CD8-positive, alpha-beta memory T cell (primary cell): ENCODE data around the gene FSTL4. TPM values are rescaled to one million over a fixed set of nuclear protein-coding genes. Genes with fewer than 3 reads are reported as not detected.

Experiments
- CTCF ChIA-PET: fragments of 350-600 bp; sonication (Branson Sonifier 250); formaldehyde crosslinking; loops from one replicate; lab custom pipeline; 2021; ENCODE audit warnings: antibody characterized with exemption; lab: Charles Lee
- POLR2A ChIA-PET: fragments of 350-600 bp; sonication (Branson Sonifier 250); formaldehyde crosslinking; loops from one replicate; lab custom pipeline; 2021; ENCODE audit warnings: antibody characterized with exemption; lab: Charles Lee
- DNase-seq, 5 donors: peaks; one replicate each; pipeline versions ENCODE4 v3.0.0 to v3.0.0-alpha.2; 2020 to 2022; ENCODE audit warnings: mixed read lengths in 1 of 5
- H3K27ac ChIP-seq: one replicate; pipeline ENCODE4 v1.7.0; 2013; ENCODE audit warnings: low read depth, mild to moderate bottlenecking, low read length, moderate library complexity
- H3K27me3 ChIP-seq: 2 replicates; pipeline ENCODE4 v1.7.0; 2013; ENCODE audit warnings: low read length, mild to moderate bottlenecking; ENCODE audit not compliant: insufficient read depth, poor library complexity, severe bottlenecking
- H3K36me3 ChIP-seq: 2 replicates; pipeline ENCODE4 v1.7.0; 2013; ENCODE audit warnings: mild to moderate bottlenecking, low read length, moderate library complexity; ENCODE audit not compliant: insufficient read depth
- H3K4me1 ChIP-seq: 2 replicates; pipeline ENCODE4 v1.7.0; 2013; ENCODE audit warnings: mild to moderate bottlenecking, low read length, moderate library complexity; ENCODE audit not compliant: insufficient read depth
- H3K4me3 ChIP-seq: 2 replicates; pipeline ENCODE4 v1.7.0; 2013; ENCODE audit warnings: mild to moderate bottlenecking, low read length
- H3K9me3 ChIP-seq: 2 replicates; pipeline ENCODE4 v1.7.0; 2013; ENCODE audit warnings: mild to moderate bottlenecking, low read length
- H3K27ac Mint-ChIP-seq, 8 donors: one replicate each; pipeline ENCODE4 v1.8.0; 2020 to 2021; ENCODE audit warnings: mixed read lengths in 8 of 8, mild to moderate bottlenecking in 6 of 8, inconsistent platforms in 3 of 8, moderate library complexity in 3 of 8
- H3K27me3 Mint-ChIP-seq, 2 donors: one replicate each; pipeline ENCODE4 v1.8.0; 2020 to 2021; ENCODE audit warnings: mixed read lengths in 2 of 2, mild to moderate bottlenecking in 1 of 2, moderate library complexity in 1 of 2
- H3K36me3 Mint-ChIP-seq, 3 donors: one replicate each; pipeline ENCODE4 v1.8.0; 2020 to 2021; ENCODE audit warnings: mixed read lengths in 3 of 3, inconsistent platforms in 1 of 3, mild to moderate bottlenecking in 1 of 3
- H3K4me1 Mint-ChIP-seq, 3 donors: one replicate each; pipeline ENCODE4 v1.8.0; 2020 to 2021; ENCODE audit warnings: mixed read lengths in 3 of 3, inconsistent platforms in 1 of 3, mild to moderate bottlenecking in 1 of 3
- H3K4me3 Mint-ChIP-seq, 7 donors: one replicate each; pipeline ENCODE4 v1.8.0; 2020 to 2021; ENCODE audit warnings: mixed read lengths in 7 of 7, mild to moderate bottlenecking in 6 of 7, moderate library complexity in 4 of 7, inconsistent platforms in 2 of 7
- H3K9me3 Mint-ChIP-seq, 5 donors: one replicate each; pipeline ENCODE4 v1.8.0; 2020 to 2022; ENCODE audit warnings: mixed read lengths in 5 of 5, mild to moderate bottlenecking in 3 of 5, moderate library complexity in 2 of 5, inconsistent platforms in 1 of 5
- polyA plus RNA-seq: library from polyadenylated mRNA; unstranded; fragments of 300-500 nt; fragmentation: Illumina TruSeq; gene quantifications from one replicate; pipeline ENCODE4 v1.2.3, GENCODE V29; 2021
- total RNA-seq, 2 experiments: library from RNA; stranded (reverse); gene quantifications; one replicate each; pipeline ENCODE4 v1.2.3, GENCODE V29; 2021

The FSTL4 gene
- total and polyA plus RNA-seq, 3 experiments from 2014 or later: 0.33 TPM; not detected in 2

DNA sequence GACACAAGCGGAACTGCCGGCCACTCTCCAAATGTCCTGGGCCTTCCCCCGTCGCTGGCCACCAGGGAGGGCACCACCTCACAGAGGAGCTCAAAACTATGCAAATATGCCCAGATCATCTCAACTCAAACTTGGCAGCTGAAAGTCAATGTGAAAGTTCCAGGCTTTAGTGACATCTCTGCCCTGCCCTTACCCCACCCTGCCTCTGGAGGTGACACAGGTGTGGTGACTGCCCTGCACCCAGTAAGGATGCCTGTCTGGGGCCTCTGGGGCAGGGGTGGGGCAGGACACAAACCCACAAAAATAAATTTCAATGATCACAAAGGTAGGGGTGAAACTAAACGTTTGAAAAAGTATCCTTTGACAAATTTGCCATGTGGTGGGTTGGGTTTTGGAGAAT, 347.1 kb downstream of the FSTL4 start:
- CTCF ChIA-PET: no interaction called here
- Mint-ChIP-seq H3K36me3 (no peaks in the 10 kb centered on the region), H3K27me3 (peaks cover 3 to 17% of the 10 kb centered on the region in 2 donors), H3K9me3 (no peaks in the 10 kb centered on the region), H3K4me3 (no peak overlapping the region), H3K4me1 (no peaks in the 10 kb centered on the region), H3K27ac (no peak overlapping the region)
- Histone ChIP-seq H3K4me1 (no peaks in the 10 kb centered on the region), H3K27me3 (no peaks in the 10 kb centered on the region), H3K36me3 (no peaks in the 10 kb centered on the region), H3K9me3 (no peaks in the 10 kb centered on the region), H3K4me3 (no peak overlapping the region), H3K27ac (no peak overlapping the region)
- POLR2A ChIA-PET: no interaction called here
- DNase-seq: no peak

DNA sequence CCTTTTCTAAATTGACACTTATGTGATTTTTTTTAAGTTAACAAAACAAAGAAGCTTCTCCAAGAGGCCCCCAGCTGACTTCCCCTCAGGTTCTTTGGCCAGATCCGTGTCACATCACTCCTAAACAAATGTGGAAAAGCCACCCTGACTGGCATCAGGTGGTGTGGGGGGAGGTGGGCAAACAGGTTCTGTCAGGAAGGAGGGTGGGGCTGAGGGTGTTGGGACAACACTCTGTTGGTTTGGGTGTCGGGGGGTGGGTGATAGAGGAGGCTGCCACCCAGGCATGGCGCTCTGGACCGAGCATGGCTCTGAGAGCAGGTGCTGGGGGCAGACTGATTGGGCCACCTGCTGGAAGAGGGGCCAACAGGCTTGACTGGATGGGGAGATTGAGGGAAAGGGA, 349.7 kb downstream of the FSTL4 start:
- Histone ChIP-seq H3K36me3 (no peaks in the 10 kb centered on the region), H3K9me3 (no peaks in the 10 kb centered on the region), H3K4me3 (no peak overlapping the region), H3K27ac (no peak overlapping the region), H3K4me1 (peaks cover 7% of the 10 kb centered on the region), H3K27me3 (no peaks in the 10 kb centered on the region)
- Mint-ChIP-seq H3K4me1 (peaks cover 4 to 6% (median 6%) of the 10 kb centered on the region in 3 donors), H3K27ac (no peak overlapping the region), H3K36me3 (no peaks in the 10 kb centered on the region), H3K9me3 (no peaks in the 10 kb centered on the region), H3K27me3 (peaks cover 5 to 17% of the 10 kb centered on the region in 2 donors), H3K4me3 (no peak overlapping the region)
- ChIA-PET POLR2A (no interaction called here), CTCF (interaction anchor here (1.5 kb wide), 1 partner anchor 24 kb away, joined by 3 read pairs; no protein-coding TSS in a partner anchor)
- no peak for DNase-seq

DNA sequence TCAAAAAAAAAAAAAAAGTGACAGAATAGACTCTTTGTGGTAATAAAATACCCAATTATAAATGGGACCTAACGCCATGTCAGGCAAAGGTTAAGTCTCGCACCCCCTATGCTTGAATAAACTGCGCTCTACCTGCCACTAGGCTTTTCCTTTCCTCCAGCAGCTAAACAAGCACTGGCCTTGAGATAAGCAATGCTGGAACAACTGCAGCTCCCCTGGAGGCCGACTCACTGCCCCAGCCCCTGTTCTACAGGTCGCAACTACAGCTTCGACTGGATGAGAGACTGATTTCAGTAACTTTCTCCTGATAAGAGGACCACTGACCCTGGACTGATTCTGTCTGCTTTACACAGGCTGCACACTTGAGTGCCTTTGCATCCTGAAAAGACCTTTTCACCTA, 350.3 kb downstream of the FSTL4 start:
- H3K4me1 ChIP-seq: peaks cover 7% of the 10 kb centered on the region
- CTCF ChIA-PET: interaction anchor here (1.5 kb wide), 1 partner anchor 25 kb away, joined by 3 read pairs; no protein-coding TSS in a partner anchor
- Mint-ChIP-seq H3K27ac (no peak overlapping the region), H3K9me3 (no peaks in the 10 kb centered on the region), H3K4me1 (peaks cover 4 to 6% (median 6%) of the 10 kb centered on the region in 3 donors), H3K4me3 (no peak overlapping the region), H3K36me3 (no peaks in the 10 kb centered on the region), H3K27me3 (peaks cover 2 to 17% of the 10 kb centered on the region in 2 donors)
- H3K36me3 ChIP-seq: no peaks in the 10 kb centered on the region
- H3K4me3 ChIP-seq: no peak overlapping the region
- no peak overlapping the region for H3K27ac ChIP-seq
- POLR2A ChIA-PET: no interaction called here
- no peaks in the 10 kb centered on the region for H3K27me3 ChIP-seq
- no peak for DNase-seq
- no peaks in the 10 kb centered on the region for H3K9me3 ChIP-seq

DNA sequence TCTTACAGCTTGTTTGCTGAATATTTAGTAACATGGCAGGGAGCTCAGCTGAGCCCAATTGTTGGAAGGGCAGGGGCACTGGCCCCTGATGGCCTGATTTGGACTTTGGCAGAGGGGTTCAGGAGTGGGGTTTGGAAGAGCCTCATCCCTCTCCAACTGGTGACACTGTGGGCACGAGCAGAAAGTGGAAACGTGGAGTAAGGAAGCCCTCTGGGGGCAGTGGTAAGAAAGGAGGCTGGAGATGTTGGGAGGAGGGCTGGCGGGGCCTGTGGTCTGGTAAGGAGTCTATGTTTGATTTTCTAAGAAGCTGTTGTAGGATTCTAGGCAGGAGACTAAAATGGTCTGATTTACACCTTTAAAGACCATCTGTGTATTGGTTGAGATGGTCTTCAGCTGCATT, 351.6 kb downstream of the FSTL4 start:
- H3K9me3 Mint-ChIP-seq: no peaks in the 10 kb centered on the region
- peaks cover 4 to 6% (median 6%) of the 10 kb centered on the region in 3 donors for H3K4me1 Mint-ChIP-seq
- no peak for DNase-seq
- ChIA-PET CTCF (interaction anchor here (0.7 to 1.2 kb wide), 2 partner anchors 12 to 150 kb away, joined by 3 read pairs; no protein-coding TSS in a partner anchor), POLR2A (no interaction called here)
- no peak overlapping the region for H3K4me3 Mint-ChIP-seq
- peaks cover 7% of the 10 kb centered on the region for H3K4me1 ChIP-seq
- no peaks in the 10 kb centered on the region for H3K27me3 ChIP-seq
- H3K9me3 ChIP-seq: no peaks in the 10 kb centered on the region
- no peaks in the 10 kb centered on the region for H3K36me3 Mint-ChIP-seq
- no peak overlapping the region for H3K27ac ChIP-seq
- no peak overlapping the region for H3K4me3 ChIP-seq
- H3K36me3 ChIP-seq: no peaks in the 10 kb centered on the region
- H3K27me3 Mint-ChIP-seq: peaks cover 2 to 17% of the 10 kb centered on the region in 2 donors
- H3K27ac Mint-ChIP-seq: no peak overlapping the region

DNA sequence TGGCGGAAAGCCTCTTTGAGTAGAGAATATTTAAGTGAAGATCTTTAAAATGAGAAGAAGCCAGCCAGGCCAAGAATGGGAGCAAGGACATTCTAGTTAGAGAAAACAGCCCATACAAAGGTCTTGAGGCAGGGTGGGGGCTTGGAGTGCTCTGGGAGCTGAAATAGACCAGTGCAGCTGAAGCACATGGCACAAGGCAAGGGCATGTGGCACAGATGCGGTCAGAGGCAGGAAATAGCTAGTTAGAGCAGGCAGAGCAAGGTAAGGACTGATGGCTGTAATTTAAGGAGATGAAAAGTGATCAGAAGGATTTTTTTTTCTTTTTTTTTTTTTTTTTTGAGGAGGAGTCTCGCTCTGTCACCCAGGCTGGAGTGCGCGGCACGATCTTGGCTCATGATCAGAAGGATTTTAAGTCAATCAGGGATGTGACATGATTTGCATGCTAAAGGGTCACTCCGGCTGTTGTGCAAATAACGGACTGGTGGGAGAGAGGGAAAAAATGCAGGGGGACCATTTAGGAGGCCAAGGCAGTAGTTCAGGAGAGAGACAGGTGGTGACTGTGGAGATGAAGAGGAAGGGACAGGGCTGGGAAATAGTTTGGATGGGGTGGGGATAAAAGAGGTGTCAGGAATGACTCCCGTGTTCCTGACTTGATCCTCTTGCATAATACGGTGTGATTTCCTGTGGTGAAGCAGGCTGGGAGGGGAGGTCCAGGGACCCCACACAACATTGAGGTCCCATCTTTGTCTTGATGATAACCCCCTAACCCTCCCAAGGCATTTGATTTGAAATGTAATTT, 352.9 kb downstream of the FSTL4 start:
- no peaks in the 10 kb centered on the region for H3K36me3 ChIP-seq
- POLR2A ChIA-PET: no interaction called here
- Mint-ChIP-seq H3K9me3 (no peaks in the 10 kb centered on the region), H3K27me3 (peaks cover 5 to 17% of the 10 kb centered on the region in 2 donors), H3K4me1 (peaks cover 4 to 6% (median 6%) of the 10 kb centered on the region in 3 donors), H3K4me3 (no peak overlapping the region), H3K36me3 (no peaks in the 10 kb centered on the region), H3K27ac (peak overlapping the region in 1 of 8 donors; percentile 66)
- no peak overlapping the region for H3K4me3 ChIP-seq
- peak in 1 of 5 donors; percentile 38 for DNase-seq
- peaks cover 7% of the 10 kb centered on the region for H3K4me1 ChIP-seq
- CTCF ChIA-PET: interaction anchor here (0.7 to 1.4 kb wide), 2 partner anchors 13 to 148 kb away, joined by 3 to 4 read pairs; no protein-coding TSS in a partner anchor
- H3K9me3 ChIP-seq: no peaks in the 10 kb centered on the region
- H3K27ac ChIP-seq: no peak overlapping the region
- H3K27me3 ChIP-seq: no peaks in the 10 kb centered on the region

DNA sequence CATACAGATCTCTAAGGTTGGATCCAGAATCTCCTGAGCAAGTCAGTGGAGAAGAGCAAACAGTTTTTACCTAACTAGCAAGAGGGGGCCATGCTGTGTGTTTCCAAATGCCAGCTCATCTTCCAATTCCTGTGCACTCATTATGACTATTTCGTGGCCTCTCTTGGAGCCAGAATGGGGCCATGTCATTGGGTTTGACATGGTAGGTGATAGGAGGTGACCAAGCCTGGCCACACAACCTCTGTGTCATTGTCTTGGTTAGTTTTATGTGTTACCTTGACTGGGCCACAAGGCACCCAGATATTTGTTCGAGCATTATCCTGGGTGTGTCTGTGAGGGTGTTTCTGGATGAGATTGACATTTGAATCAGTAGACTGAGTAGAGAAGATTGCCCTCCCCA, 354.4 kb downstream of the FSTL4 start:
- POLR2A ChIA-PET: no interaction called here
- H3K4me3 Mint-ChIP-seq: no peak overlapping the region
- no peaks in the 10 kb centered on the region for H3K27me3 ChIP-seq
- H3K27ac ChIP-seq: no peak overlapping the region
- no peaks in the 10 kb centered on the region for H3K36me3 ChIP-seq
- CTCF ChIA-PET: no interaction called here
- peaks cover 7% of the 10 kb centered on the region for H3K4me1 ChIP-seq
- no peaks in the 10 kb centered on the region for H3K36me3 Mint-ChIP-seq
- no peaks in the 10 kb centered on the region for H3K9me3 Mint-ChIP-seq
- no peak overlapping the region for H3K27ac Mint-ChIP-seq
- H3K4me3 ChIP-seq: no peak overlapping the region
- H3K27me3 Mint-ChIP-seq: peaks cover 5 to 9% of the 10 kb centered on the region in 2 donors
- no peak for DNase-seq
- H3K4me1 Mint-ChIP-seq: peaks cover 4 to 6% (median 6%) of the 10 kb centered on the region in 3 donors
- H3K9me3 ChIP-seq: no peaks in the 10 kb centered on the region

DNA sequence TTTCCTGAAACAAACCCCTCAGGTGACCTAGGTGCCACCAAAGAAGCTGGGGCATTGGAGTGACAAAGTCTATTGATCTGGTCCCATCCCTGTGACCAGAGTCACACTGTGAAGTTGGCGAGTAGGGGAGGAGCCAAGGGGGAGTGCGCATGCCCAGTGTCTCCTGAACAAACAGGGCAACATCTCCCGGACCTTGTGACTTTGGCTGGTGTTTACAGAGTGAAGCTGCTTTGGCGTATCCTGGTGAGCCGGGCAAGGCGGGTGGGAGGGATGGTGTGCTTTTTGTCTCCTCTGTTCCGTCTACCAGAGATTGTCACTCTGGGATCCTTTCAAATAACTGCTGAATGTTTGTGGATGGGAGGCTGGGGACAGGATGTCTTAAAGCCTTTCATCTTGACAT, 356.1 kb downstream of the FSTL4 start:
- CTCF ChIA-PET: no interaction called here

DNA sequence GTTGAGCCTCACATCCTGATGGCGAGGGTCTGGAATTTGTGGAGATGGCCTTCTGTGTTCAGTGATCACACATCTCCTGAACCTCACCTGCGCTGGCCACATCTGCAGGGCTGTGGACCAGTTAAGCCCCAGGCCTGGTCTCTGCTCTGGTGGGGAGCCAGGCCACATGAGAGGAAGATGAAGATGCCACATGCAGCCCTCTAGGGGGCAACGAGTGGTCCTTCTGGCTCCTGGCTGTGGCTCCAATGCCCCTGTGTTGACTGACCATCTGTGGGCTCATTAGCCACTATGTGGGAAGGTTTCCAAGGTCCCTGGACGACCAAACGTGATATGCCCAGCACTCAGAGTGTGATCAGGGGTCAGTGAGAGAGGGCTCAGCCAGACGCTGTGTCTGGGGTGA, 357.5 kb downstream of the FSTL4 start:
- no peaks in the 10 kb centered on the region for H3K27me3 ChIP-seq
- H3K27ac Mint-ChIP-seq: peak overlapping the region in 1 of 8 donors; percentile 51
- no peak overlapping the region for H3K4me3 ChIP-seq
- H3K27me3 Mint-ChIP-seq: peaks cover 3 to 11% of the 10 kb centered on the region in 2 donors
- no peaks in the 10 kb centered on the region for H3K9me3 Mint-ChIP-seq
- peaks cover 4% of the 10 kb centered on the region for H3K4me1 ChIP-seq
- ChIA-PET CTCF (no interaction called here), POLR2A (no interaction called here)
- no peaks in the 10 kb centered on the region for H3K36me3 Mint-ChIP-seq
- no peak overlapping the region for H3K4me3 Mint-ChIP-seq
- peaks cover 4 to 6% (median 6%) of the 10 kb centered on the region in 3 donors for H3K4me1 Mint-ChIP-seq
- no peak for DNase-seq
- no peaks in the 10 kb centered on the region for H3K9me3 ChIP-seq
- no peaks in the 10 kb centered on the region for H3K36me3 ChIP-seq
- no peak overlapping the region for H3K27ac ChIP-seq

More for the DNA sequence above, 356.1 kb downstream of the FSTL4 start:
- H3K27ac ChIP-seq: no peak overlapping the region
- H3K36me3 ChIP-seq: no peaks in the 10 kb centered on the region
- peaks cover 0 to 11% of the 10 kb centered on the region in 2 donors for H3K27me3 Mint-ChIP-seq
- no peaks in the 10 kb centered on the region for H3K9me3 ChIP-seq
- H3K9me3 Mint-ChIP-seq: no peaks in the 10 kb centered on the region
- DNase-seq: no peak
- H3K4me3 Mint-ChIP-seq: no peak overlapping the region
- no peak overlapping the region for H3K27ac Mint-ChIP-seq
- POLR2A ChIA-PET: interaction anchor here (0.6 kb wide), 1 partner anchor 85 kb away, joined by 6 read pairs; no protein-coding TSS in a partner anchor
- no peaks in the 10 kb centered on the region for H3K36me3 Mint-ChIP-seq
- peaks cover 7% of the 10 kb centered on the region for H3K4me1 ChIP-seq
- peaks cover 4 to 6% (median 6%) of the 10 kb centered on the region in 3 donors for H3K4me1 Mint-ChIP-seq
- no peaks in the 10 kb centered on the region for H3K27me3 ChIP-seq
- H3K4me3 ChIP-seq: no peak overlapping the region
